ENCODE data around the gene MLLT3.

- TF ChIP-seq RARB (CRISPR knock-in tag; IDR thresholded peaks at IDR 0.05) (no peak), TOX (CRISPR knock-in tag; IDR thresholded peaks at IDR 0.05; ENCODE audit: borderline replicate concordance) (no peak)
These were observed 237.7 kb downstream of the MLLT3 start for GRCh38 chr9:20384642-20385041.

Data from SK-N-SH treated with all-trans-retinoic acid at 6 μM for 48 hours (cell line).